ENCODE data around the gene TCF7L1. TPM values are rescaled to one million over a fixed set of nuclear protein-coding genes. Genes with fewer than 3 reads are reported as not detected.

TCF7L1 gene
- total RNA-seq, 1 experiment from 2014 or later = 30.4 TPM

GRCh38 chr2:85231952-85232351 lies 98.8 kb downstream of the TCF7L1 start:
- CTCF ChIA-PET = no interaction called here
- TF ChIP-seq REST (IDR thresholded peaks at IDR 0.05; ENCODE audit: insufficient read depth in 1 of 2, low read depth in 2 of 2, low read length in 1 of 2) (no peak), SIN3A (IDR thresholded peaks at IDR 0.05; ENCODE audit: borderline replicate concordance, insufficient read depth, low read depth, low read length) (no peak), TCF7L2 (IDR thresholded peaks at IDR 0.05; ENCODE audit: low read depth, low read length) (no peak), POLR2AphosphoS5 (IDR thresholded peaks at IDR 0.05; ENCODE audit: low read depth, low read length) (no peak), CTCF (IDR thresholded peaks at IDR 0.05) (no peak)
- no TSS peak for BruUV-seq (replicated peaks)
- H3K4me1 ChIP-seq (ENCODE audit: control insufficient read depth, insufficient read depth, low read length) = no peaks in the 10 kb centered on the region
- intact Hi-C loops (cut with micrococcal nuclease; ENCODE audit: unreplicated experiment) (no loop called here), in situ Hi-C loops (cut with HindIII; ENCODE audit: low pct_unique_long_range_greater_than_20kb, low sequenced_read_pairs) (no loop called here)
- H3K27ac ChIP-seq (ENCODE audit: low read length) = no peak overlapping the region
- POLR2A ChIA-PET = no interaction called here
- ATAC-seq (no peak), DNase-seq (ENCODE audit: low read depth, low spot score) (no peak)
- no peaks in the 10 kb centered on the region for H3K9me3 ChIP-seq (ENCODE audit: control insufficient read depth, insufficient read depth, low read depth, low read length)
- H3K27me3 ChIP-seq (ENCODE audit: control insufficient read depth, insufficient read depth, low read length) = no peaks in the 10 kb centered on the region
- no peak overlapping the region for H3K4me3 ChIP-seq (ENCODE audit: low read depth in 2 of 2, low read length in 2 of 2)
- no peaks in the 10 kb centered on the region for H3K36me3 ChIP-seq (ENCODE audit: control insufficient read depth, insufficient read depth, low read length)

GRCh38 chr2:85234868-85235267 lies 101.7 kb downstream of the TCF7L1 start:
- Histone ChIP-seq H3K4me1 (ENCODE audit: control insufficient read depth, insufficient read depth, low read length) (no peaks in the 10 kb centered on the region), H3K4me3 (ENCODE audit: low read depth in 2 of 2, low read length in 2 of 2) (no peak overlapping the region), H3K27me3 (ENCODE audit: control insufficient read depth, insufficient read depth, low read length) (no peaks in the 10 kb centered on the region), H3K9me3 (ENCODE audit: control insufficient read depth, insufficient read depth, low read depth, low read length) (no peaks in the 10 kb centered on the region), H3K27ac (ENCODE audit: low read length) (no peak overlapping the region), H3K36me3 (ENCODE audit: control insufficient read depth, insufficient read depth, low read length) (no peaks in the 10 kb centered on the region)
- ChIA-PET CTCF (no interaction called here), POLR2A (no interaction called here)
- no peak for DNase-seq (ENCODE audit: low read depth, low spot score)
- no TSS peak for BruUV-seq (replicated peaks)
- in situ Hi-C loops (cut with HindIII; ENCODE audit: low pct_unique_long_range_greater_than_20kb, low sequenced_read_pairs) (no loop called here), intact Hi-C loops (cut with micrococcal nuclease; ENCODE audit: unreplicated experiment) (no loop called here)
- no peak for ATAC-seq
- no peak for TF ChIP-seq POLR2AphosphoS5 (IDR thresholded peaks at IDR 0.05; ENCODE audit: low read depth, low read length)
- TF ChIP-seq SIN3A (IDR thresholded peaks at IDR 0.05; ENCODE audit: borderline replicate concordance, insufficient read depth, low read depth, low read length) = no peak
- no peak for TF ChIP-seq REST (IDR thresholded peaks at IDR 0.05; ENCODE audit: insufficient read depth in 1 of 2, low read depth in 2 of 2, low read length in 1 of 2)
- no peak for TF ChIP-seq CTCF (IDR thresholded peaks at IDR 0.05)
- no peak for TF ChIP-seq TCF7L2 (IDR thresholded peaks at IDR 0.05; ENCODE audit: low read depth, low read length)

All from Panc1 (cell line).